SKM-1 (cell line): ENCODE data around the gene ILF3.

ENCODE experiments used
- DNase-seq: peaks from one replicate; lab custom pipeline; 2025; ENCODE audit not compliant: unreplicated experiment; lab: John Stamatoyannopoulos, UW

The ILF3 gene

DNA sequence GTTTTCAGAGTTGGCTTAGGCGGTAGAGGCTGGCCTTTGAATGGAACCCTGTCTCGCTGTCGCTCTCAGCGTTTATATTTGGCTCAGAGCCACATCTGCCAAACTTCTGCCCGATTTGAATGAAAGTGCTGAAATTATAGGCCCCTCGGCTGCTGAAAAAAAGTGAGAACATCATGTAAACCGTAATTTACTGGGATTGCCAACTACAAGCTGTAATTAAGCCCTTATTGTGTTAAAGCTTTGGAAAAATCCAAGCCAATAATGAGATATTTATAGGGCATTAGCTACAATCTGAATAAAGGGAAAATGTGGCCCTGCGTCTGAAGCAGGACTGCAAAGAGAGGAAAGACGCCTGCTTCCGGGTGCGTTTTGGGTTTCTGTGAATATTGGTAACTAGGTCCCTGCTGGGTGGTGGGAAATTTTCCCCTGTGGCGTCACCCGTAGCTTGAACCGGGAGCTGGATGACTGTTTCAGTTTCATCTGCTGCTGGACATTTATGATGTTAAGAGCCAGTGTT, 73.6 kb downstream of the ILF3 start:
- no peak for DNase-seq

DNA sequence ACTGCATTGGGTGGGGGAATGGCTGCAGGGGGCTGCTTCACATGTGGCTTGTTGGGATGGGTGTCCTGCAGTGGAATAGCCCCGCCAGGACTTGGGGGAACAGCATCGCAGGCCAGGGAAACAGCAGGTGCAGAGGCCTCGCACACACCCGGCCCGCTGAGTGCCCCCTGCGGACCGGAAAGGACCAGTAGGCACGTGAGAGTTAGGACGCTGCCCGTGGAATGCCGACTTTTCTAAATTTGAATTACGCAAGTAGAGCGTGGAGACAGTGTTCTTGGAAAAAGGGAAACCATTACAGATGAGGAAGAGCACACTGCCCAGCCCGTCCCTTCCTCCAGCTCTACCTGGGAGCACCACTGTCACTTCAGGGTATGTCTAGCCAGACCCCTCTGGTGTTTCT, 75.3 kb downstream of the ILF3 start:
- no peak for DNase-seq

DNA sequence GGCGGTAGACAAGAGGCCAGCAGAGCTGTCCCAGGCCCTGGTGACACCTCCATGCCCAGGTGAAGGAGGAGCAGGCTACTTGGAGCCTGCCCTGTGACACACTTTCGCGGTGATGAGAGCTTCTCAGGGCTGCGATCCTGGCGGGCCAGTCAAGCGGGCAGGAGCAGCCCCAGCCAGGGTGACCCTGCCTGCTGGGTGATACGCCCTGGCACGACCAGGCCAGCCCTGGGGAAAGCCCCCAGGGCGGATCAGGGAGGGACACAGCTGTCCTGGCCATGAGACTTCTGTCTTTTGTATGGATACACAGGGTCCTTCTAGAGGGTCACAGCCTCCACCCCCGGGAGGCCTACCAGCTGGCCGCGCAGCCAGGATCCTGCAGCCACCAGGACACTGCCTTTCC, 76.8 kb downstream of the ILF3 start:
- DNase-seq, result no peak

DNA sequence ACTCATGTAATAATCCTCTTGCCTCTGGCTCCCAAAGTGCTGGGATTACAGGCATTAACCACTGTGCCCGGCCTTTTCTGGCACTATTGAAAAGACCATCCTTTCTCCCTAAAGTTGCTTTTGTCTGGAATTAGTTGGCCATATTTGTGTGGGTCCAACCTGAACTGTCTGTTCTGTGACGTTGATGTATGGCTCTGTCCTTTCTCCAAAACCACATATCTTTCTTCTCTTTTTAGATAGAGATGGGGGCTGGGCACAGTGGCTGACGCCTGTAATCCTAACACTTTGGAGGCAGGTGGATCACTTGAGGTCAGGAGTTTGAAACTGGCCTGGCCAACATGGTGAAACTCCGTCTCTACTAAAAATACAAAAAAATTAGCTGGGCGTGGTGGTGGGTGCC, 81.6 kb downstream of the ILF3 start:
- DNase-seq, result no peak

DNA sequence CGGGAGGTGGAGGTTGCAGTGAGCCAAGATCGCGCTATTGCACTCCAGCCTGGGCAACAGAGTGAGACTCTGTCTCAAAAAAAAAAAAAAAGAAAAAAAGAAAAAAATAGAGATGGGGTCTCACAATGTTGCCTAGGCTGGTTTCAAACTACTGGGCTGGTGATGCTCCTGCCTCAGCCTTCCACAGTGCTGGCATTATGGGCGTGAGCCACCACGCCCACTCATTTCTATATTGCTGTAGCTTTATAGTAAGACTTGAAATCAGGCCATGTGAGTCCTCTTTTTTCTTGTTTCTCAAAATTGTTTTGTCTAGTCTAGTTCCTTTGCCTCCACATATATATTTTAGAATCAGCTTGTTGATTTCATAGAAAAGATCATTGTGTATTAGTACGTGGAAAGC, 82.0 kb downstream of the ILF3 start:
- DNase-seq, result no peak

DNA sequence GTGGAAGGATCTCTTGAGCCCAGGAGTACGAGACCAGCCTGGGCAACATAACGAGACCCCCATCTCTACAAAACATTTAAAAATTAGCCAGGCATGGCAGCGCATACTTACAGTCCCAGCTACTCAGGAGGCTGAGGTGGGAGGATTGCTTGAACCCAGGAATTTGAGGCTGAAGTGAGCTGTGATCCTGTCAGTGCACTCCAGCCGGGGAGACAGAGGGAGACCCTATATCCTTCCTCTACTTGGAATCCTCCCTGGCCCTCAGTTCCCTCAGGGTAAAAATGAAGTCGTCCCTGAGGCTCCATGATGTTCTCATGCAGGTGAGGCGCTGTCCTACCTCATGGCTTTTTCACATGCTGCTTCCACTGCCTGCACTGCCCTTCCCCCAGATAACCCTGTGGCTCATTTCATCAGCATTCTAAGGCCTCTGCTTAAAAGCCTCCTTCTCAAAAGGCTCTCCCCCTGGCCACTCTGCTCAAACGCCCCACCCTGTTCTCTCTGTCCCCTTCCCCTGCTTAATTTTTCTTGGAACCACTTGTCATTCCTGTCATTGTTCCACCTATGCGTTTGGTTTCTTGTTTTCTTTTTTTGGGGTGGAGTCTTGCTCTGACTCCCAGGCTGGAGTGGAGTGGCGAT, 82.9 kb downstream of the ILF3 start:
- DNase-seq, result no peak

DNA sequence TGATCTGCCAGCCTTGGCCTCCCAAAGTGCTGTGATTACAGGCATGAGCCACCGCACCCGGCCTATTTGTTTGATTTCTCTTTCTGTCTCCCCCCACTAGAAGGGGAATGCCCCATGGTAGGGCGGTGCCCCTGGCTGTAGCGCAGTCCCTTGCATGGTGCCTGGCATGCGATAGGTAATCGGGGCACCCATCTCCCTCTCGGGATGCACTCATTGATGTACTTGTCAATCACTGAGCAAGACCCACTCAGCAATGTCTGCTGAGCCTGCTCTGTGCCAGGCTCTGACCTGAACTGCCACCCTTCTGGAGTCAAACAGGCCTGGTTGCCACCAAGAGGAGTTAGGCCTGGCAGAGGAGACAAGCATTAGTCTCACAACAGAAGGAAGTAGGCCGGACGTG, 83.6 kb downstream of the ILF3 start:
- DNase-seq, result no peak

DNA sequence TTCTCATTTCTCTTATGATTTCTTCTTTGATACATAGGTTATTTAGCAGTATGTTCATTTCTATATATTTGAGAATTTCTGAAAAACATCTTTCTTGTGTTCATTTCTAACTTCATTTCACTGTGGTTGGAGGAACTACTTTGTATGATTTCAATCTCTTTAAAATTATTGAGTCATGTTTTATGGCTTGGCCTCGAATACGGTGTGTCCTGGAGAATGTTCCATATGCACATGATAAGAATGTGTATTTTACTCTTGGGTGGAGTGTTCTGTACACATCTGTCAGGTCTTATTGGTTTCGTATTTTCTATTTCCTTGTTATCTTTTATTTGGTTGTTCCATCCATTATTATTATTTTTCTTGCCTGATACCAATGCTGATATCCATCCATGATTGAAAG, 86.7 kb downstream of the ILF3 start:
- no peak for DNase-seq
